B cell (primary cell): Measurements from ENCODE around the gene GTF3A.

Experiments
- EZH2 ChIP-seq: IDR thresholded peaks from 2 replicates; pipeline ENCODE4 v1.6.1; 2012; ENCODE audit warnings: borderline replicate concordance, low read depth, mild to moderate bottlenecking, moderate library complexity, low read length; ENCODE audit not compliant: insufficient read depth, poor library complexity, severe bottlenecking
- TF ChIP-seq, protein P1 (sequence below): fragments of 200-600 bp; IDR thresholded peaks from one replicate; pipeline ENCODE4 v1.8.0; 2022; ENCODE audit warnings: antibody characterized with exemption, mild to moderate bottlenecking

DNA sequence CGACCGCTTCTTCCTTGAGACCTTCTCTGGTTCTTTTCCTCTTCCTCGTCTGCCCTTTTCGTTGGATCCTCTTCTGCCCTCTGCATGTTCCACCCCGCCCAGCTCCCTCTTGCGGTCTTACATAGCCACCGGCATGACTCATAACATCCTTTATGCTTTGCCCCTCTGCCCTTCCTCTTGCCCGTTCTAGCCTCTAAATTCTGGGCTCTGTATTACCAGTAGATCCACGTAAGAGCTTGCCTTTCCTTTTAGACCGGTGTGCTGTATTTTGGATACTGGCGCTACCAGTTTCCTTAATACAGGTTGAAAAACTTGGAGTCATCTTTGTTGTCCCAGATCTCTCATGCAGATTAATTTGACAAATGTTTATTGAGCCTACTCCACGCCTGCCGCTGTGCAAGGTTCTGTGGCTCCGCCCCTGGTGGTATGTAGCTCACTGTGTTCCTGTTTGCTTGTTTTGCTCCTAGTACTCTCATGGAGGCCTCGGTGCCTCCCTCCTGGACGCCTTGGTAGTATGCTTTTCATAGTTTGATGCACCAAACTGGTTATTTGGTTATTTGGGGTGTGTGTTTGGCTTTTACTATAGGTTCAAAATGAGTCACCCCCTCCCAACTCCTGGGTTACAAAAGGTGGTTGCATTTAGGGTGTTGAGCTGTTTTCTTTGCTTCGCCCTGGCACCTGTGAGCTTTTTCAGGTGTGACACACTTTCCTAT lies 1.7 kb downstream of the GTF3A start:
- TF ChIP-seq EZH2, result no peak
- TF ChIP-seq, protein P1, sequence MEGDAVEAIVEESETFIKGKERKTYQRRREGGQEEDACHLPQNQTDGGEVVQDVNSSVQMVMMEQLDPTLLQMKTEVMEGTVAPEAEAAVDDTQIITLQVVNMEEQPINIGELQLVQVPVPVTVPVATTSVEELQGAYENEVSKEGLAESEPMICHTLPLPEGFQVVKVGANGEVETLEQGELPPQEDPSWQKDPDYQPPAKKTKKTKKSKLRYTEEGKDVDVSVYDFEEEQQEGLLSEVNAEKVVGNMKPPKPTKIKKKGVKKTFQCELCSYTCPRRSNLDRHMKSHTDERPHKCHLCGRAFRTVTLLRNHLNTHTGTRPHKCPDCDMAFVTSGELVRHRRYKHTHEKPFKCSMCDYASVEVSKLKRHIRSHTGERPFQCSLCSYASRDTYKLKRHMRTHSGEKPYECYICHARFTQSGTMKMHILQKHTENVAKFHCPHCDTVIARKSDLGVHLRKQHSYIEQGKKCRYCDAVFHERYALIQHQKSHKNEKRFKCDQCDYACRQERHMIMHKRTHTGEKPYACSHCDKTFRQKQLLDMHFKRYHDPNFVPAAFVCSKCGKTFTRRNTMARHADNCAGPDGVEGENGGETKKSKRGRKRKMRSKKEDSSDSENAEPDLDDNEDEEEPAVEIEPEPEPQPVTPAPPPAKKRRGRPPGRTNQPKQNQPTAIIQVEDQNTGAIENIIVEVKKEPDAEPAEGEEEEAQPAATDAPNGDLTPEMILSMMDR, result peak; percentile 66
